Measurements from ENCODE around the gene WBP2NL.
"Not testable (repeated sequence)": the region's sequence is repeated elsewhere in the genome, so short reads cannot be mapped to it uniquely, and the experiment has no call there.

- TF ChIP-seq, protein P1, sequence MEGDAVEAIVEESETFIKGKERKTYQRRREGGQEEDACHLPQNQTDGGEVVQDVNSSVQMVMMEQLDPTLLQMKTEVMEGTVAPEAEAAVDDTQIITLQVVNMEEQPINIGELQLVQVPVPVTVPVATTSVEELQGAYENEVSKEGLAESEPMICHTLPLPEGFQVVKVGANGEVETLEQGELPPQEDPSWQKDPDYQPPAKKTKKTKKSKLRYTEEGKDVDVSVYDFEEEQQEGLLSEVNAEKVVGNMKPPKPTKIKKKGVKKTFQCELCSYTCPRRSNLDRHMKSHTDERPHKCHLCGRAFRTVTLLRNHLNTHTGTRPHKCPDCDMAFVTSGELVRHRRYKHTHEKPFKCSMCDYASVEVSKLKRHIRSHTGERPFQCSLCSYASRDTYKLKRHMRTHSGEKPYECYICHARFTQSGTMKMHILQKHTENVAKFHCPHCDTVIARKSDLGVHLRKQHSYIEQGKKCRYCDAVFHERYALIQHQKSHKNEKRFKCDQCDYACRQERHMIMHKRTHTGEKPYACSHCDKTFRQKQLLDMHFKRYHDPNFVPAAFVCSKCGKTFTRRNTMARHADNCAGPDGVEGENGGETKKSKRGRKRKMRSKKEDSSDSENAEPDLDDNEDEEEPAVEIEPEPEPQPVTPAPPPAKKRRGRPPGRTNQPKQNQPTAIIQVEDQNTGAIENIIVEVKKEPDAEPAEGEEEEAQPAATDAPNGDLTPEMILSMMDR (conservative IDR thresholded peaks at IDR 0.05) = not testable (repeated sequence)
- not testable (repeated sequence) for TF ChIP-seq ZFX (IDR thresholded peaks at IDR 0.05)
Observed at GRCh38 chr22:42071508-42071907, 72.9 kb downstream of the WBP2NL start.
